Cardiac septum (tissue), 1 donor: ENCODE data around the gene ZNF414. TPM values are rescaled to one million over a fixed set of nuclear protein-coding genes. Genes with fewer than 3 reads are reported as not detected.
"Not testable (repeated sequence)": the region's sequence is repeated elsewhere in the genome, so short reads cannot be mapped to it uniquely, and the experiment has no call there.

Experiments used
- DNase-seq: peaks from one replicate; pipeline ENCODE4 v3.0.0-alpha.2; 2020; ENCODE audit warnings: low spot score
- intact Hi-C: fragments of 100-400 bp; cut with DNase I; formaldehyde crosslinking; loops from one replicate; pipeline ENCODE4 v1.14.0; 2022
- total RNA-seq: library from RNA; stranded (reverse); fragmentation: NEBNext Ultra II Directional; extraction: Animal tissue kit (Norgen Biotek cat#: 25700); gene quantifications from one replicate; pipeline ENCODE4 v1.2.1, GENCODE V29; 2021
- donor health status: DM: no; HTN: no; CAD: no.

ZNF414 gene
- total RNA-seq, 1 donor from 2014 or later: 20.2 TPM

DNA sequence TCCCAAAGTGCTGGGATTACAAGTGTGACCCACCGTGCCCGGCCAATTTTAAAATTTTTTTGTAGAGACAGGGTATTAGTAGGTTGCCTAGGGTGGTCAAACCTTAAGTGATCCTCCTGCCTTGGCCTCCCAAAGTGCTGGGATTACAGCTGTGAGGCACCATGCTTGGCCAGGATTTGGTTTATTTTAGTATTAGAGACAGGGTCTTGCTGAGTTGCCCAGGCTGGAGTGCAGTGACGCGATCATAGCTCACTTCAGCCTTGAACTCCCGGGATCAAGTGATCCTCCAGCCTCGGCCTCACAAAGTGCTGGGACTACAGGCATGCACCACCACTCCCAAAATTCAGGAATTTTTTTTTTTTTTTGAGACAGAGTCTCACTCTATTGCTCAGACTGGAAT lies 5.4 kb upstream of the ZNF414 start:
- no peak for DNase-seq
- intact Hi-C loops: no loop called here

DNA sequence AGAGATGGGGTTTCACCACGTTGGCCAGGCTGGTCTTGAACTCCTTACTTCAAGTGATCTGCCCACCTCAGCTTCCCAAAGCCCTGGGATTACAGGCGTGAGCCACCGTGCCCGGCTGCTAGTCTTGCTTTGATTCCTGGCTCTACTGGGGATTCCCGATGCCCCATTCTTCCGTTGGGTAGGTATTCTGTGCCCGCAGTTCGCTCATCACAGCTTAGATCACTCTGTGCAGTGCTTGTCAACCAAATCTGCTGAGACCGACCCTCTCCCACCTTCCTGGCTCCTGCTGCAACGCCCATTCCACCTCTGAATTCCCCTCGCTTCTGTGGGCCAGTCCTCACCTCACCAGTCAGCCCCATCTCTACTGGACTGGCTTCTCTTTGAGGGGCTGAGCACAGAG lies 4.6 kb upstream of the ZNF414 start:
- no peak for DNase-seq
- intact Hi-C loops: no loop called here

DNA sequence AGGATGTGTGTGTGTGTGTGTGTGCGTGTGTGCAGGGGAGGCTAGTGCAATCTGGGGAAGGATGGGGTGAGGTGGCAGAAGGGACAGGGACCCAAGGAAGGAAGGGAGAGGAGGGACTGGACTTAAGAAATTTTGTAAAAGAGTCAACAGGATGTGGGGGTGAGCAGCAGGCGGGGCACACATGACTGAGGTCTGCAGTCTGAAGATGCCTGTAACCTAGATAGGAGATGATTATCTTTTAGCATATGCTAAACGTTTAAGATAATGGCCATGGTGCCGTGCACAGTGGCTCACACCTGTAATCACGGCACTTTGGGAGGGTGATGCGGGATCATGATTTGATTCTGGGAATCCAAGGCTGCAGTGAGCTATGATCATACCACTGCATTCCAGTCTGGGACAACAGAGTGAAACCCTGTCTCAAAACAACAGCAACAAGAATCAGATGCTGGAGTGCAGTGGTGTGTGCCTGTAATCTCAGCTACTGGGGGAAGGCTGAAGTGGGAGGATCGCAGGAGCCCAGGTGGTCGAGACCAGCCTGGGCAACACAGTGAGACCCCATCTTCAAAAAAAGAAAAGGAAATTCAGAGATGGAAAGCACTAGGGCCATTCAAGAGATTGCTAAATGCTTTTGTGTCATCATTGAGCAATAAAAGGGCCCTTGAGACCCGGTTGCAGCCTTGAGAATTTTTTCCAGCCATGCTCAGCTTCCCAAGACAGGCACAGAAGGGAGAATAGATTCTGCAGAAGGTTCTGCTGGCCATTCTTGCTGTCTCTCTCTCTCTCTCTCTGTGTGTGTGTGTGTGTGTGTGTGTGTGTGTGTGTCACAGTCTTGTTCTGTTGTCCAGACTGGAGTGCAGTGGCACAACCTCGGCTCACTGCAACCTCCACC lies 3.8 kb upstream of the ZNF414 start:
- intact Hi-C loops: no loop called here
- no peak for DNase-seq

DNA sequence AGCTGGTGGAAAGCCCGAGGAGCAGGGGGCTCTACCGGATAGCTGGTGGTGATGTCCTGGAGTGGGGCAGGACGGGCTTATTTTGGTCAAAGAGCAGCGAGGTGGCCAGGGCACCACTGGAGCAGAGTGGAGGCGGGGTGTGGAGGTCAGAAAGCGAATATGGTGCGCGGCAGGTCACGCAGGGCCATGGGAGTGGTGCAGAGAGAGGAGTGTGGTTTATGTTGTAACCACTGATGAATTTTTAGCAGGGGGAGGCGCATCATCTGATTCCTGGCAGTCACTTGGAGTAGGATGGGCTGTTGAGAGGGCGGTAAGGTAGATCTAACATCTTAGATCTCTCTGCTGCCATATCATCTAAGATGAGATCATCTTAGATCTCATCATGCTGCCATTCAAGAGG lies 1.4 kb upstream of the ZNF414 start:
- intact Hi-C loops: no loop called here
- DNase-seq: no peak

DNA sequence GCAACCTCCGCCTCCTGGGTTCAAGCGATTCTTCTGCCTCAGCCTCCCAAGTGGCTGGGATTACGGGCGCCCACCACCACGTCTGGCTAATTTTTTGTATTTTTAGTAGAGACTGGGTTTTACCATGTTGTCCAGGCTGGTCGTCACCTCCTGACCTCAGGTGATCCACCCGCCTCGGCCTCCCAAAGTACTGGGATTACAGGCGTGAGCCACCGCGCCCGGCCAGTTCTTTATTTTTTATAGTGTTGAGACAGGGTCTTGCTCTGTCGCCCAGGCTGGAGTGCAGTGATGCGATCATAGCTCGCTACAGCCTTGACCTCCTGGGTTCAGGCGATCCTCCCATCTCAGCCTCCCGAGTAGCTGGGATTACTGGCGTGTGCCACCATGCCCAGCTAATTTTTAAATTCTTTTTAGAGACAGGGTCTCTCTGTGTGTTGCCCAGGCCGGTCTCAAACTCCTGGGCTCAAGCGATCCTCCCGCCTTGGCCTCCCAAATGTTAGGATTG lies 590 bp upstream of the ZNF414 start:
- DNase-seq, intact Hi-C loops: not testable (repeated sequence)

DNA sequence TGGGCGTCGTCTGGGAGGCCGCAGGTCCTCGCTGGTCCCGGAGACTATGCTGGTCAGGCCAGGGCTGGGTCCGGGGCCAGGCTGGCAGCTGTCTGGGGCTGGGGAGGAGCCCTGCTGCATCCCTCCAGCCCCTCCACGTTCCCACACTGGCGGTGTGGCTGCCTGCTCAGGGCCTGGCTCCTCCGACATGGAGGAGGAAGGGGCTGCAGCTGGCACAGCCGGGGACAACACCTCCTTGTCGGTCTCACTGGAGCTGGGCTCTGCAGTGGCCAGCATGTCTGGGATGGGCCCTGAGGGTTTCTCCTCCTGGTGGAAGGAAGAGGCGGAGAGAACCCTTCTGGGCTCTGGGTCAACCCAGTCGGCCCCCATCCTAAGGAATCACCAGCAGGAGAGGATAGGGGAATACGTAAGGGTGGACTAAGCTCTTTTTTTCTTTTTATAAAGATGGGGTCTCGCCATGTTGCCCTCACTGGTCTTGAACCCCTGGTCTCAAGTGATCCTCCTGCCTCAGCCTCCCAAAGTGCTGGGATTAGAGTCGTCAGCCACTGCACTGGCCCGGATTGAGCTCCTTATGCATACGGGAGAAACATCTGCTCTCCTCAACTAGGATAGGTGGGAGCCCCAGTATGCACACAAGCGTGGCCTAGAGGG lies 806 bp downstream of the ZNF414 start:
- intact Hi-C loops: no loop called here
- DNase-seq: no peak

- DNase-seq: no peak
- intact Hi-C loops: no loop called here
These were observed 1.6 kb downstream of the ZNF414 start for GRCh38 chr19:8512115-8512967.

DNA sequence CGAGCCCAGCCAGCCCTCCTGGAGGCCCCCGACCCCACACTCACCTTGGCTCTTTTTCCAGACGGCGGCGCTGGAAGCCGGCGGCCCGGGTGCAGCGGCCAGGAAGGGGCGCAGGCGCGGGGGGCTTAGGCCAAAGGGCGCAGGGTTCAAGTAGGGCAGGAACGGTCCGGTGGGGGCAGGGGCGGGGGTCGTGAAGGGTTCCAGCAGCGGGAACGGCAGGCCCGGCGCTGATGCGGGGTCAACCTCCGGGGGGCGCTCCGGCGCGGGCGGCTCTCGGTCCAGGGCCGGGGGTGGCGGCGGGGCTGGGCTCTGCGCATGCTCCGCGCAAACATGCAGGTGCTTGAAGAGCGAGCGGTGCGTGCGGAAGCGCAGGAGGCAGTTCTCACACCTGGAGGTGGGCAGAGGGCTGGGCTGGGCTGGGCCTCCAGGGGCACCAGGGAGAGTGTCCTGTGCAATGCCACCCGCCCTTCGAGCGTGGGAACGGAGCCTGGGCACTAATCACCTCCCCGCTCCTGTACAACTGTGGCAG lies 2.3 kb downstream of the ZNF414 start:
- no peak for DNase-seq
- intact Hi-C loops: no loop called here

DNA sequence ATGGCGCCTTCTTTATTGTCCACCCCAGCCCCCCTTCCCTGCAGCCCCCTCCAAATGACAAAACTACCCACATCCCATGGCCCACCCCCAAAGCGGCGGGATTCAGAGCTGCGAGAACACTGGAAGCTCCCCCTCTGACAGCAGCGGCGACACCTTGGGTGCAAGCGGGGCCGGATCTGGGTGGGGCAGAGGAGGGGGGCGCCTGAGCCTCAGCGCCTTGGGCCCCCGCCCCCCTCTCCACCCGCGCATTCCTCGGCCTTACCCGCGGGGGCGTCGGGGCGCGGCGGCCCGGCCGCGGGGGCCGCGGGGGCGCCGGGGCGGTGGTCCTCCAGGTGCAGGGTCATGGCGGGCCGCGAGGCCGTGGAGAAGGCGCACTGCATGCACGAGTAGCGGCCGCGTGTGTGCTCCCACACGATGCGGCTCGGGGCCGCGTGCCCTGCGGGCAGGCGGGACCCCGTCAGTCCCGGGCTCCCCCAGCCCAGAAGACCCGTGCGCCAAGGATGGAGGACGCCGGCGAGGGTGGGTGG lies 3.3 kb downstream of the ZNF414 start:
- DNase-seq: no peak
- intact Hi-C loops: no loop called here

GRCh38 chr19:8506402-8506957 lies 7.5 kb downstream of the ZNF414 start:
- no peak for DNase-seq
- intact Hi-C loops: loop anchor here (1.0 to 5.0 kb wide), 2 partner anchors 94 to 152 kb away; partner anchors contain the start of gene MARCHF2

GRCh38 chr19:8505680-8506401 lies 8.1 kb downstream of the ZNF414 start:
- peak; percentile 91 for DNase-seq
- intact Hi-C loops: loop anchor here (1.0 to 5.0 kb wide), 2 partner anchors 94 to 152 kb away; partner anchors contain the start of gene MARCHF2

DNA sequence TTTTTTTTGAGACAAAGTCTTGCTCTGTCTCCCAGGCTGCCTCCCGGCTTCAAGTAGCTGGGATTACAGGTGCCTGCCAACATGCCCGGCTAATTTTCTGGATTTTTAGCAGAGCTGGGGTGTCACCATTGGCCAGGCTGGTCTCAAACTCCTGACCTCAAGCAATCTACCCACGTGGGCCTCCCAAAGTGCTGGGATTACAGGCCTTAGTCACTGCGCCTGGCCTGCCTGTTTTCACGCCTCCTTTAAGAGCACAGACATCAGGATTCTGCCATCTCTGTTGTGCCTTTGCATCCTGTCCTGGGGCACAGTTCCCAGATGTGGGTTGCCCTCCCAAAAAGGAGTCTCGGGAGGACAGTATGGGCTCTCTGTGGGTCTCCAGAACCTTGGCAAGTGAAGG lies 9.0 kb downstream of the ZNF414 start:
- intact Hi-C loops: loop anchor here (5.0 kb wide), 1 partner anchor 93 kb away; the partner anchor contains the start of gene MARCHF2
- no peak for DNase-seq

DNA sequence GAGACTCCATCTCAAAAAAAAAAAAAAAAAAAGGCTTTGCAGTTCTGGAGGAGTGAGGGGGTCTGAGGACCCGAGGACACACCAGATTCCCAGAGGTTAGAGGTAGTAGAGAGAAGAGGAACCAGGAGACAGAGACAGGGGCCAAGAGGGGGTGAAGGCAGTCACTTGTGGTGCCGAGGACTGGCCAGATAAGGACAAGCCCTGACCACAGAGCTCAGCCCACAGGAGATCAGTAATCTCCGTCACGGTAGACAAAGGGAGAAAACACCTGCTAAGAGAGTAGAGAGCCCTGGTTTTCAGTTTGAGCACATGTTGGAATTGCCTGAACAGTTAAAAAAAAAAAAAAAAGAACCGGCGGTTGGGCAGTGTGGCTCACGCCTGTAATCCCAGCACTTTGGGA lies 9.8 kb downstream of the ZNF414 start:
- DNase-seq: no peak
- intact Hi-C loops: no loop called here

DNA sequence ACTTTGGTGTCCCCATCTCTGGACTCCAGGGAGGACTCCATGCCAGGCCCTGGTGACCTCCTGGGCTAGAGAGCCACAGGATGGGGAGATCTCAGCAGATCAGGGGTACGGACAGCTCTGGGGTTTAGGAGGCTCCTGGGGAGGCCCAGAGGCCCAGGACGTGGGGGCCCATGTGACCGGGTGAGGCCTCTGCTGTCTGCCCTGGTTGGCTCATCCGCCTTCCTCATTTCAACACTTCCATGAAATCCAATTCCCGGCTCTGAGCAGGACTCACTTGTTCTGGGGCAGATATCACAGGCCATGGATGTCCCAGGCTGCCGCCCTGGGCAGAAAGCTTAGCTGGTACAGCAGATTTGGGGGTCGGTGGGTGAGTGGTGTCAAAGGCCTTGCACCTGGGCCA lies 10.5 kb downstream of the ZNF414 start:
- intact Hi-C loops: no loop called here
- DNase-seq: no peak

DNA sequence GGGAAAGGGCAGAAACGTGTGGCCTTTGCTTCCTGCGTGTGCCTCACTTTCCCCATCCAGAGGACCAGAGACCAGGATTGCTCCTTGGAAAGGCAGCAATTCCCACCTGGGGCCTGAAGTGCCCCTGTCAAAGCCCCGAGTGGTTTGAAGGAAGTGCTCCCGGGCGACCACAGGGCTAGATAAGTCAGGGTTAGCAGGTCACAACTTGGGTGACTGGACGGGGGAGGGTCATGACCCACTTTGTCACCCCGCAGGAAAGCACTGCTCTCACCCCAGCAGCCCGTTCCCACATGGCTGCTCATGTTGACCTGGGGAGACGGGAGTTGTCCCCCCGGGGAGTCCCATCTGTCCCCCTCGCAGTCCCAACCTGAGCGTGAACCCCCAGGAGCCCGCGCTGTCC lies 12.0 kb downstream of the ZNF414 start:
- intact Hi-C loops: no loop called here
- DNase-seq: no peak

GRCh38 chr19:8501516-8501915 lies 12.5 kb downstream of the ZNF414 start:
- no peak for DNase-seq
- intact Hi-C loops: no loop called here

- DNase-seq: no peak
- intact Hi-C loops: no loop called here
These were observed 13.8 kb downstream of the ZNF414 start for GRCh38 chr19:8500158-8500557.

- intact Hi-C loops: no loop called here
- no peak for DNase-seq
These were observed 14.7 kb downstream of the ZNF414 start for GRCh38 chr19:8499048-8499833.
